ENCODE measurements around the gene SIGLEC7. TPM values are rescaled to one million over a fixed set of nuclear protein-coding genes. Genes with fewer than 3 reads are reported as not detected.

Gene SIGLEC7
- total RNA-seq, 1 donor from 2014 or later: not detected

DNA sequence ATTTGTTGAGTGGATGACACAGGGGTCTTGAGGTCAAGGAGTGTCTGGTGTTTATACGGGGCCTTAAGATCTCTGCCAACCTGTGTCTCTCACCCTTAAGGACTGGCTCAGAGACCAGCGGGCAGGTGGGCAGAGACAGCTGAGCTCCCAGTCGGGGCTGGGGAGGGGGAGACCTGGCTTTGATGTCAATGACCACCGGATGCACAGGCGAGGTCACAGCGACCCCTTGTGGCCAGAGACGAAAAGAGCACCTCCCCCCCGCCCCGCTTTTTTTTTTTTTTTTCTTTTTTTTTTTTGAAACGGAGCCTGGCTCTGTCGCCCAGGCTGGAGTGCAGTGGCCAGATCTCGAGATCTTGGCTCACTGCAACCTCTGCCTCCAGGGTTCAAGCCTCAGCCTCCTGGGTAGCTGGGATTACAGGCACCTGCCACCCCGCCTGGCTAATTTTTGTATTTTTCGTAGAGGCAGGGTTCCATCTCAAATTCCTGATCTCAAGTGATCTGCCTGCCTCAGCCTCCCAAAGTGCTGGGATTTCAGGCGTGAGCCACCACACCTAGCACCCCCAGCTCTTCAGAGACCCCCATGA is 47.3 kb upstream of the SIGLEC7 start:
- H3K9ac ChIP-seq: no peak overlapping the region
- no peaks in the 10 kb centered on the region for H3K27me3 ChIP-seq

DNA sequence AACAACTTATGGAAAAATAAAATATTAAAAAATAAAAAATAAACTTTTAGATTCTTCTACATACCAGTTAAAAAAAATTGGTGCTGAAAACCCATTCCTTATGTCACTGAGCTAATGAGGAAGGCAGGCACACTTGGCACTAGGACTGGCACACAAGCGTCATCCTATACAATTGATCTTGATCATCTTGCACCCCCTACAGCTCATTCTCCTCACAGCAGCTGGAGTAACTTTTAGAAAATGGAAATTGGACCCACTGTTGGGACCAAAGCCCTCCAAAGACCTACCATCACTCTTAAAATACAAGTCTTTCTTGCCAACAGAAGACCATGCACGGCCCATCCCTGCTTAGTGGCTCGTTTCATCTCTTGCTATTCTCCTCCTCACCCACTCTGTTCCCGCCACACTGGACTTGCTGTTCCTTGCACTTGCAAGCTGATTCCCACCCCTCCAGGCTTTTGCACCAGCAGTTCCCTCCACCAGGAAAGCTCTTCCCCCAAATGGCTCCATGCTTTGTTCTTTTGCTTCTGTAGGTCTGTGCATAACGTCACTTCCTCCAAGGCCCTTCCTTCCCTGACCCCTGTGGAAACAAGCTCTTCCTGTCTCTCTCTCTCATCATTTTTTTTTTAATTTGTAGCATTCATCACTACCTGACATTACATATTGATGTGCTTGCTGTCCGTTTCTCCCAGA is 45.5 kb upstream of the SIGLEC7 start:
- no peak overlapping the region for H3K27ac ChIP-seq
- H3K4me1 ChIP-seq: no peaks in the 10 kb centered on the region
- no peaks in the 10 kb centered on the region for H3K9me3 Mint-ChIP-seq

More for the DNA sequence above, 47.3 kb upstream of the SIGLEC7 start:
- no peaks in the 10 kb centered on the region for H3K79me2 ChIP-seq (ENCODE audit: low read depth)
- no peak overlapping the region for H2AFZ ChIP-seq (replicated peaks)
- H4K20me1 ChIP-seq (ENCODE audit: low read depth): peaks cover 6% of the 10 kb centered on the region
- no peaks in the 10 kb centered on the region for H3K36me3 Mint-ChIP-seq
- H3K4me1 Mint-ChIP-seq: peaks cover 2% of the 10 kb centered on the region
- H3K27me3 Mint-ChIP-seq (ENCODE audit: insufficient read depth, low read depth): peaks cover 3% of the 10 kb centered on the region
- H3K9me3 ChIP-seq (ENCODE audit: low read depth): no peaks in the 10 kb centered on the region
- no peak overlapping the region for H3K4me2 ChIP-seq
- H3K27ac Mint-ChIP-seq: no peak overlapping the region
- no peaks in the 10 kb centered on the region for H3K36me3 ChIP-seq
- no peak overlapping the region for H3K27ac ChIP-seq
- DNase-seq (ENCODE audit: low spot score): peak; percentile 84
- no peak overlapping the region for H3K4me3 Mint-ChIP-seq
- H3K4me1 ChIP-seq: no peaks in the 10 kb centered on the region
- TF ChIP-seq EZH2 (IDR thresholded peaks at IDR 0.05) (no peak), EZH2phosphoT487 (IDR thresholded peaks at IDR 0.05) (no peak)
- TF ChIP-seq, protein P1, sequence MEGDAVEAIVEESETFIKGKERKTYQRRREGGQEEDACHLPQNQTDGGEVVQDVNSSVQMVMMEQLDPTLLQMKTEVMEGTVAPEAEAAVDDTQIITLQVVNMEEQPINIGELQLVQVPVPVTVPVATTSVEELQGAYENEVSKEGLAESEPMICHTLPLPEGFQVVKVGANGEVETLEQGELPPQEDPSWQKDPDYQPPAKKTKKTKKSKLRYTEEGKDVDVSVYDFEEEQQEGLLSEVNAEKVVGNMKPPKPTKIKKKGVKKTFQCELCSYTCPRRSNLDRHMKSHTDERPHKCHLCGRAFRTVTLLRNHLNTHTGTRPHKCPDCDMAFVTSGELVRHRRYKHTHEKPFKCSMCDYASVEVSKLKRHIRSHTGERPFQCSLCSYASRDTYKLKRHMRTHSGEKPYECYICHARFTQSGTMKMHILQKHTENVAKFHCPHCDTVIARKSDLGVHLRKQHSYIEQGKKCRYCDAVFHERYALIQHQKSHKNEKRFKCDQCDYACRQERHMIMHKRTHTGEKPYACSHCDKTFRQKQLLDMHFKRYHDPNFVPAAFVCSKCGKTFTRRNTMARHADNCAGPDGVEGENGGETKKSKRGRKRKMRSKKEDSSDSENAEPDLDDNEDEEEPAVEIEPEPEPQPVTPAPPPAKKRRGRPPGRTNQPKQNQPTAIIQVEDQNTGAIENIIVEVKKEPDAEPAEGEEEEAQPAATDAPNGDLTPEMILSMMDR (IDR thresholded peaks at IDR 0.05): peak; percentile 80
- H3K9me3 Mint-ChIP-seq: no peaks in the 10 kb centered on the region
- H3K4me3 ChIP-seq: no peak overlapping the region
- no peaks in the 10 kb centered on the region for H3F3A ChIP-seq (ENCODE audit: low read depth)

DNA sequence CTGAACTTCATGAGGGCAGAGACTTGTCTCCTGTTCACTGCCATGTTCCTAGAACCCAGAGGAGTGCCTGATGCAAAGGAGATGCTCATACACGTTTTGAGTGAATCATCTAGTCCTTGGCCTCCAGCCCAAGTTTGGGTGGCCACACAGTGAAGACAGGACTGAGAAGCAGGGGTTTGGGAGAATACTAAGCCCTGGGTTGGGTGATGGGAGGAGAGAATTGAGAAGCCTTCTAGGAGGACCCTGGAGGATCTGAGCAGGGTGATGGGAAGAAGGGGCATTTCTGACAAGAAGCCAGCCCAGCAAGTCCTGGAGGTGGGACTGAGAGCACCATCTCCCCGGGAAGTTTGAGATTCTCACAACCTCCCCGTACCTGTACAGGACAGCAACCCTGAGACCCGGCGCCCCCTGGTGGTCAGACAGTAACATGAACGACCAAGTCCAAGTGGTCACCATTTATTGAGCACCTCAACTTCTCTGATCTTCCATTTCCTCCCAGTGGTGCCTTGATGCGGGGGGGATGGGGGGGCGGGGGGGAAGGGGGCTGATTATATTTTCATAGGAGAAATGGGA is 44.8 kb upstream of the SIGLEC7 start:
- no peak overlapping the region for H3K4me3 Mint-ChIP-seq
- H3K27me3 Mint-ChIP-seq (ENCODE audit: insufficient read depth, low read depth): peaks cover 3% of the 10 kb centered on the region
- Histone ChIP-seq H3K9me3 (ENCODE audit: low read depth) (no peaks in the 10 kb centered on the region), H4K20me1 (ENCODE audit: low read depth) (peaks cover 6% of the 10 kb centered on the region), H3K79me2 (ENCODE audit: low read depth) (no peaks in the 10 kb centered on the region), H3F3A (ENCODE audit: low read depth) (no peaks in the 10 kb centered on the region), H3K9ac (no peak overlapping the region), H3K27me3 (no peaks in the 10 kb centered on the region), H3K4me1 (no peaks in the 10 kb centered on the region), H3K4me2 (no peak overlapping the region), H2AFZ (replicated peaks) (no peak overlapping the region), H3K27ac (no peak overlapping the region), H3K36me3 (no peaks in the 10 kb centered on the region), H3K4me3 (no peak overlapping the region)
- H3K36me3 Mint-ChIP-seq: no peaks in the 10 kb centered on the region
- H3K27ac Mint-ChIP-seq: no peak overlapping the region
- no peak for TF ChIP-seq EZH2phosphoT487 (IDR thresholded peaks at IDR 0.05)
- TF ChIP-seq EZH2 (IDR thresholded peaks at IDR 0.05): no peak
- TF ChIP-seq, protein P1 (IDR thresholded peaks at IDR 0.05): peak; percentile 77
- H3K4me1 Mint-ChIP-seq: peaks cover 2% of the 10 kb centered on the region
- H3K9me3 Mint-ChIP-seq: no peaks in the 10 kb centered on the region
- DNase-seq (ENCODE audit: low spot score): peak; percentile 70

More for the DNA sequence above, 45.5 kb upstream of the SIGLEC7 start:
- H4K20me1 ChIP-seq (ENCODE audit: low read depth): peaks cover 6% of the 10 kb centered on the region
- no peaks in the 10 kb centered on the region for H3K79me2 ChIP-seq (ENCODE audit: low read depth)
- peak; percentile 15 for DNase-seq (ENCODE audit: low spot score)
- H3K4me2 ChIP-seq: no peak overlapping the region
- no peak overlapping the region for H3K4me3 ChIP-seq
- Mint-ChIP-seq H3K4me1 (peaks cover 2% of the 10 kb centered on the region), H3K27ac (no peak overlapping the region), H3K4me3 (no peak overlapping the region), H3K27me3 (ENCODE audit: insufficient read depth, low read depth) (peaks cover 3% of the 10 kb centered on the region), H3K36me3 (no peaks in the 10 kb centered on the region)
- no peak overlapping the region for H3K9ac ChIP-seq
- H3K9me3 ChIP-seq (ENCODE audit: low read depth): no peaks in the 10 kb centered on the region
- no peaks in the 10 kb centered on the region for H3K27me3 ChIP-seq
- TF ChIP-seq, protein P1 (IDR thresholded peaks at IDR 0.05): peak; percentile 36
- no peak for TF ChIP-seq EZH2phosphoT487 (IDR thresholded peaks at IDR 0.05)
- no peaks in the 10 kb centered on the region for H3F3A ChIP-seq (ENCODE audit: low read depth)
- H2AFZ ChIP-seq (replicated peaks): no peak overlapping the region
- H3K36me3 ChIP-seq: no peaks in the 10 kb centered on the region
